GM12874 (cell line): Measurements from ENCODE around the gene CACNA1F.
A peak's percentile ranks its signal among the peaks of the same experiment; 100 is the strongest.

Experiments used
- TF ChIP-seq, protein P1 (sequence below): IDR thresholded peaks from 2 replicates; pipeline ENCODE4 v1.5.1; 2011; ENCODE audit warnings: low read depth, mild to moderate bottlenecking, control low read depth, low read length, moderate library complexity; ENCODE audit not compliant: insufficient read depth

CACNA1F gene

GRCh38 chrX:49237060-49237459 lies 3.9 kb upstream of the CACNA1F start:
- TF ChIP-seq, protein P1, sequence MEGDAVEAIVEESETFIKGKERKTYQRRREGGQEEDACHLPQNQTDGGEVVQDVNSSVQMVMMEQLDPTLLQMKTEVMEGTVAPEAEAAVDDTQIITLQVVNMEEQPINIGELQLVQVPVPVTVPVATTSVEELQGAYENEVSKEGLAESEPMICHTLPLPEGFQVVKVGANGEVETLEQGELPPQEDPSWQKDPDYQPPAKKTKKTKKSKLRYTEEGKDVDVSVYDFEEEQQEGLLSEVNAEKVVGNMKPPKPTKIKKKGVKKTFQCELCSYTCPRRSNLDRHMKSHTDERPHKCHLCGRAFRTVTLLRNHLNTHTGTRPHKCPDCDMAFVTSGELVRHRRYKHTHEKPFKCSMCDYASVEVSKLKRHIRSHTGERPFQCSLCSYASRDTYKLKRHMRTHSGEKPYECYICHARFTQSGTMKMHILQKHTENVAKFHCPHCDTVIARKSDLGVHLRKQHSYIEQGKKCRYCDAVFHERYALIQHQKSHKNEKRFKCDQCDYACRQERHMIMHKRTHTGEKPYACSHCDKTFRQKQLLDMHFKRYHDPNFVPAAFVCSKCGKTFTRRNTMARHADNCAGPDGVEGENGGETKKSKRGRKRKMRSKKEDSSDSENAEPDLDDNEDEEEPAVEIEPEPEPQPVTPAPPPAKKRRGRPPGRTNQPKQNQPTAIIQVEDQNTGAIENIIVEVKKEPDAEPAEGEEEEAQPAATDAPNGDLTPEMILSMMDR = no peak

DNA sequence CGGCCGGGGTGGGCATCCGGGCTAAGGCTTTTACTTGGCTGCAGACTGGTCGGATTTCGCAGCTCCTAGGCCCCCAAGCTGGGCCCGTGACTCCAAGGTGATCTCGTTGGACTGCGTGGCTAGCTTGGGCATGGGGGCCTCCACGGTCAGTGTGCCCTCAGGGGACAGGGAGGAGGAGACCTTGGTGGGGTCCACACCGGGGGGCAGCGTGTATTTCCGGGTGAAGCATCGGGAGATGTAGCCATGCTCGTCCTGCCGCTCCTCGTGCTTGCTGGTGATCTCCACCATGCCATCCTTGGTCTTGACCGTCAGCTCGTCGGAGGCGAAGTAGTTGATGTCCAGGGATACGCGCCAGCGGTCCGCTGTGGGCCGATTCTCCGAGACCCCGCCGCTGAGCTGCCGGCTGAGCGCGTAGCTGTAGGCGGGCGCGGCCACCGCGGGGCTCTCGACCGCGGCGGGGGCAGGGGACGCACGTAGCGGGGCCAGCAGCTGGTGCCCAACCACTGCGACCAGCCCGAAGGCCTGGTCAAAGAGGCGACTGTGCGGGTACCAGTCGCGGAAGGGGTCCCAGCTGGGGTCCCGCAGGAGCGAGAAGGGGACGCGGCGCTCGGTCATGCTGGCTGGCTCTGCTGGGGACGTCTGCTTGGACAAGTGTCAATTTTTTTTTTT lies 881 bp upstream of the CACNA1F start:
- TF ChIP-seq, protein P1 = no peak

- TF ChIP-seq, protein P1 = no peak
Measured at GRCh38 chrX:49232525-49232924, 615 bp downstream of the CACNA1F start.

GRCh38 chrX:49231333-49232000 lies 1.7 kb downstream of the CACNA1F start:
- TF ChIP-seq, protein P1 = no peak

DNA sequence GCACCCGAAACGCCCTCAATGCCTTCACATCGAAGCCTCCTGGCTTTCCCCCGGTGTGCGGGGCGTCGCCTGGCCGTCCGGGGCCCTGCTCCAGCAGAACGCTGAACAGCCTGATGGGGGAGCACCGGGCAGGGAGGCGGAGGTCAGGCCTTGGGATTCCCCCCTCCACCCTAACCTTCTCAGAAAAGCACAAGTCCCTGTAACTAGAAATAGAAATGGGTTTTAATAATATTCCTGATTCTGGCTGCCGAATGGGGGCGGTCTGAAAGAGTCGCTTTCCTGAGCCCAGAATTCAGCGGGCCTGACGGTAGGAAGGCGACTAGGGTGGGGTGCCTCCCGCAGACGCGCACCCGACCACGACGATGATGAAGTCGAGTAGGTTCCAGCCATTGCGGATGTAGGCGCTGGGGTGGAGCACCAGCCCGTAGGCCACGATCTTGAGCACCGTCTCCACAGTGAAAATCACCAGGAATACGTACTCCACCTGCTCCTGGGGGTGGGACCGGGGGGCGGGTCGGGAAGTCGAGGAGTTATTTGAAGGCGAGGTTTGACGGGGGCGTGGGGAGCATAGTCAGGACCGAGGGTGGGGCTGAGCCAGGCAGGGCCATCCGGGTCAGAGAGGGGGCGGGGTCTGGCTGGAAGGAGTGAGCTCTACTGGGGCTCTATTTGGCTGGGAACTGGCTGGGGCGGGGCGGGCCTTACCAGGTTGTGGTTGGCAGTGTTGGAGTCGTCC lies 2.5 kb downstream of the CACNA1F start:
- TF ChIP-seq, protein P1 = peak; percentile 37

DNA sequence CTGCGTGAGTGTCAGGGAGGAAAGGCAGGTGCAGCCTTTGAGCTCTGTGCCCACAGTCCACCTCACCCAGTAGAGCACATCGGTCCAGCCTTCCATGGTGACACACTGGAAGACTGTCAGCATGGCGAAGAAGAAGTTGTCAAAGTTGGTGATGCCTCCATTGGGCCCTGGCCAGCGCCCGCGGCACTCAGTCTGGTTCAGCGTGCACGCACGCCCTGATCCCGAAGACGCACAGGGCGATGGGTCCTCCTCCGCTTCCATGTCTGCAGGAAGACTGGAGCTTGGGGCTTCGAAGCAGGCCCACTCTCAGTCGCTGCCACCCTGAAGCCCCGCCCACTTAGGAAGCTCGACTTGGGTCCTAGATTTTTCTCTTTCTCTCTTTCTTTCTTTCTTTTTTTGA lies 5.0 kb downstream of the CACNA1F start:
- TF ChIP-seq, protein P1 = no peak

DNA sequence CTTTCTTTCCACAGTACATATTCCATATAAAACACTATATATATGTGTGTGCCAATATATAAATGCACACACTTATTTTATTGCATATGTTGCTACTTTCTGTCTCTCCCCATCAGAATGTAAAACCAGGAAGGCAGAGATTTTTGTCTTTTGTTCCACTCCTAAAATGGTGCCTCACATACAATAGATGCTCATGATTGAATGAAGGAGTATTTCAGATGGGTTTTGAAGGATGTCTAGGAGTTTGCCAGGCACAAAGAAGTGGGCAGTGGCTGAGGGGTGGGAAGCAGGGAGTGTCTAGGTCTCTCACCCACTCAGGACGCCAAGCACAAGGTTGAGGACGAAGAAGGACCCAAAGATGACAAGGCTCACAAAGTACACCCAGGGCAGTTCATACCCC lies 5.4 kb downstream of the CACNA1F start:
- TF ChIP-seq, protein P1 = no peak
